ENCODE data around the gene VPS35L. TPM values are rescaled to one million over a fixed set of nuclear protein-coding genes. Genes with fewer than 3 reads are reported as not detected.

The VPS35L gene
- total RNA-seq, 2 donors from 2014 or later, result 31.3 to 34.3 TPM

DNA sequence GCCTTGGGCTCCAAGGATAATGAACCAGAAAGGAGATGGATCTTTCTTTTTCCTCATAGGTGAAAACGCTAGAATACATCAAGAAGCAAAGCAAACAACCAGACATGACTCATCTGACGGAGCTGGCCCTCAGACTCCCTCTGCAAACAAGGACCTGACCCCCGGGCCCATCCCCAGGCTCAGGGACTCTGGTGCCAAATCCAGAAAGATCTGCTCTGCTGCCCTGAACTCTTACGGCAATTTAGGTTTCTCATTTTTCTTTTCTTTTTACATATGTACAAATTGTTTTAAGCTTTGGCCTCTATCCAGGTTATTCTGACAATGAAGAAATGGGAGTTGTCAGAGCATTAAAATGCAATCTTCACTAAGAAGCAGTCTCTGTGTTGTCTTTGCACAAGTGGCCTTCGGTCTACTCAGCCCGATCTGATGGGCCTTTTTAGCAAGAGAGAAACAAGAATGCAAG is 144.8 kb downstream of the VPS35L start:
- intact Hi-C loops (cut with DNase I), result loop anchor here in 1 of 2 donors (5.0 kb wide), 1 partner anchor 182 kb away; the partner anchor contains the start of gene GPRC5B
- ATAC-seq (peak in 1 of 2 donors; percentile 15), DNase-seq (no peak)

DNA sequence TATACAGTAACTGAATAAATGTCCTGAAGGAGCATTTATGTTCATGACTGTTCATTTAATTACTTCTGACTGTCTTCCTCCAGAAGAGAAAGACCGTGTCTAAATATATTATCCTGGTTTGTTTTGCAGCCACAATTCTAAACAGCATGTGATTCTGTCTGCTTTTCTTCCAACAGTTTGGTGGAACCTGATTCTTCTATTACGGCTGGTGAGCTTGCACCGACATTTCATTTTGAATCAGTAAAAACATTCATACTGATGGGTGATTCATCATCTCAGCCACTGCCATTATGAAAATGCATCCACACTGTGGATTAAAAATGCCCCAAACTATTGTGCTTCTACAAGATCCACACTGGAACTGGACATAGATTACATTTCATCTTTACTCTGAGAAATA is 145.6 kb downstream of the VPS35L start:
- no peak for ATAC-seq
- intact Hi-C loops (cut with DNase I), result loop anchor here in 1 of 2 donors (5.0 kb wide), 1 partner anchor 181 kb away; the partner anchor contains the start of gene GPRC5B
- no peak for DNase-seq

DNA sequence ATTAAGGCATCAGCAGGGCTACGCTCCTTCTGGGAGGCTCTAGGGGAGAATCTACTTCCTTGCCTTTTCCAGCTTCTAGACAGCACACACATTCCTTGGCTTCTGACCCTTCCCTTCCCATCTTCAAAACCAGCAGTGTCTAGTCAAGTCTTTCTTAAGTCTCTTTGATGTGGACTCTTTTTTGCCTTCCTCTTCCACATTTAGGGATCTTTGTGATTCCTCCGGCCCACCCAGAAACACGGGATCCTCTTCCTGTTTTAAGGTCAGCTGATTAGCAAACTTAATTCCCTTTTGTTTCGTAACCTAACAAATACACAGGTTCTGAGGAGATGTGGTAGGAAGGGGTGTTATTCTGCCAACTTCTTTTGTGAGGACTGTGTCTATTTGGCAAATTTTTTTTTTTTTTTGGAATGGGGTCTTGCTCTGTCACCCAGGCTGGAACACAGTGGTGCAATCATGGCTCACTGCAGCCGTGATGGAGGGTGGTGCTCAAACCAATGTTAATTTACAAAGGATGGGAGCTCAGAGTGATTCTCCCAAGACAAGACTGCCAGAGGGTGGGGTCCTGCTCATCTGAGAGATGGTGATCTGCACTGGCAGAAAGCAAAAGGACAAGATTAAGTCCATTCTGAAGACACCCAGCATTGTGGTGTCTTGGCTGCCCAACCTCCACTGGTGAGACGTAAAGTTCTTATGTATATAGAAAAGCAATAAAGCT is 147.8 kb downstream of the VPS35L start:
- no peak for DNase-seq
- intact Hi-C loops (cut with DNase I), result loop anchor here in 1 of 2 donors (5.0 kb wide), 1 partner anchor 179 kb away; the partner anchor contains the start of gene GPRC5B
- ATAC-seq, result no peak

DNA sequence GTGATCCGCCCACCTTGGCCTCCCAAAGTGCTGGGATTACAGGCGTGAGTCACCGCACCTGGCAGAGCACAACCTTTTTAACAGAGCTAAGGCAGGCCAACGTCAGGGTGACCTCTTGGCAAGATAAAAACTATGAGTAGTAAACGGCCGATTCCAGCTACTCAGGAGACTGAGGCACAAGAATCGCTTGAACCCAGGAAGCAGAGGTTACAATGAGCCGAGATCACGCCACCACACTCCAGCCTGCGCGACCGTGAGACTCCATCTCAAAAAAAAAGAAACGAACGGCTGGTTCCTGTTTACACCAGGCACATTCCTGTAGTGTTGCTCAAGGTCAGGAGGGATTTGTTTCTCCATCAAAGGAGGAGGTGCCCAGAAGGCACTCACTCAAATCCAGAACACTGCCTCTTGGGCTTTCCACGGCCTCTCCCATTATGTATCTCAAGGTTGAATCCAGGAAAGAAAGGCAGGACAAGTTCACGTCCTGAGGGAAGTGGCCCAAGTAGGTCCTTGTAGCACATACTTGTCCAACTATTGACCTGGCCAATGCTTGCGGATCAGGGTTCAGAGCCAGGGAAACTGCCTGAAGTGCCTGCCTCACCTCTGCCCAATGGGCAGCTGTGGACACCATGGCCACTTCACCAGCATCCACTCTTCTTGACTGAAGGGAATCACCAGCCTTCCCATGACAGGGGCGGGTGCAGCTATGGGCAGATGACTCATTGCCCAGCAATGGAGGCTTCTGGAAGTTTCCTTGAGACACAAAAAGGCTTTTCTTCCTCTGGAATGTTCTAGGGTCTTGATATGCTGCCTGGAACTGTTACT is 149.0 kb downstream of the VPS35L start:
- intact Hi-C loops (cut with DNase I), result loop anchor here in 1 of 2 donors (5.0 kb wide), 1 partner anchor 178 kb away; the partner anchor contains the start of gene GPRC5B
- DNase-seq (no peak), ATAC-seq (peak in 1 of 2 donors; percentile 62)

DNA sequence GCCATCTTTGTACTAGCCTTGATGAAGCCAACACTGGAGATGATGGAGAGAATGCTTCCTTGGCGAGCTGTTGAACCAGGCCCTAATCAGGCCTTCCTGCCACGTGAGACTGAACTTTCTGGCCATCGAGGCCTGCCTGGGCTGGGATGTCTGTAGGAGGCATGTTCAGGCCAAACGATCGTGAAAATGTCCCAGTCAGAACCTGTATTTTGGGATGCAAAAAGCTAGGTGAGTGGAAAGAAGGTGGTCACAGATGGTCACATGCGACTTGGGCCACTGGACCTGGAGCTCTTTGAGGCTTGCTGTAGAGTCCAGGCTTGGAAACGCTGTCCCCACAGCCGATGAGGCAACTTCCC is 149.6 kb downstream of the VPS35L start:
- DNase-seq (no peak), ATAC-seq (no peak)
- intact Hi-C loops (cut with DNase I), result no loop called here

DNA sequence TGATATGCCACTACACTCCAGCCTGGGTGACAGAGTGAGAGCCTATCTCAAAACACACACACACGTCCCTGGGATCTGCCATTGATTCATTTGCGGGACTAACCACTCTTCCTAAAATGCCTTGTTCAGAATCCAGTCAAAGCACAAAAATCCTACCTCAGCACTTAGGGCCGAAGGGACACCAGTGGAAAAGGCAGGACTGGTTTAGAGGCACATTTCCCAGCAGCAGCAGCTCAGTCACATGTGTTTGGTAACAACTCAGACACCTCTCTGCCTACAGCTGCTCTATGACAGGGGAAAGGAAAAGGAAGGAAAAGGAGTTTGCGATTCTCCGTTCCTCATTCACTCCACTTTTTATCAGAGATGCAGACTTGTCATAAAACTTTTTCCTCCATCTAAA is 150.3 kb downstream of the VPS35L start:
- intact Hi-C loops (cut with DNase I), result no loop called here
- DNase-seq, result no peak

DNA sequence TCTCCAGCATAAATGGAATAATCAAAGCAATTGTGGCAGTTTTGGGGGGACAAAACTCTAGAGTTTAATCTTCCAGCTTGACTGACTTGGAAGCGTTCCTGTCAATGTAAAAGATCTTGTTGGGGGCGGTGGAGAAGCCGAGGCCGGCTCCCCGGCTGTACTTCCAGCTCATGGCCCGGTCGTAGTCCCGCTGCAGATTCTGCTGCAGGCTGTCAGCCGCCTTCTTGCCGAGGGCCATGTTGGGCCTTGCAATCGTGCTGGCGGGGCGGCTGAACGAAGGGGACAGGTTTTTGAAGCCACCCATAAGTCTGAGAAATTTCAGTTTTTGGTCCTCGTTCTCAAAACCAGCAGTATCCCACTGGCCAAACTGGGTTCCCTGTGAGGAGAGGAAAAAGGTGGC is 151.3 kb downstream of the VPS35L start:
- ATAC-seq (no peak), DNase-seq (no peak)
- intact Hi-C loops (cut with DNase I), result no loop called here

More for the DNA sequence above, 150.3 kb downstream of the VPS35L start:
- no peak for ATAC-seq

DNA sequence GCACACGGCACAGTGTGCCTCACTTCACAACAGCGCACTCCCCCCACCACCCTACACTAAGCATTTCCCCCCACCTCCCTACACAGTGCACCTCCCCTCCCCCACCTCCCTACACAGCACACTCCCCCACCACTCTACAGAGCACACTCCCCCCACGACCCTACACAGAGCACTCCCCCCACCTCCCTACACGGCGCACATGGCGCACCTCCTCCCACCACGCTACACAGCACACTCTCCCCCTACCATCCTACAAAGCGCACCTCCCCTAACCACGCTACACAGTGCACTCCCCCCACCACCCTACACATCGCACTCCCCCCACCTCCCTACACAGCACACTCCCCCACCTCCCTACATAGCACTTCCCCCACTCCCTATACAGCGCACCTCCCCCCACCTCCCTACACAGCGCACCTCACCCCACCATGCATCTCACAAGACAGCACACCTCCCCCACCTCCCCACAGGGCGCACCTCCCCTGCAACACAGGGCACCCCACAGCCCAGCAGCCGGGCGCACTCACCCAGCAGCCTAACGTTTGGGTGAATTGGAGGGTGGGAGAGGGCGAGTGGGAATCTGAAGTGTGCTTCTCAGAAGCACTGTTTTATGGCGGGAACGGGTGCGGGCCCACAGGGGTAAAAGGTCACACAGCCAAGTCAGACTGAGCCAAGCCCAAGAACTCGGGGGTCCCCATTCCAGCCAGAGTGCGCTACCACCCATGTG is 152.2 kb downstream of the VPS35L start:
- intact Hi-C loops (cut with DNase I), result no loop called here
- no peak for ATAC-seq
- DNase-seq, result no peak

DNA sequence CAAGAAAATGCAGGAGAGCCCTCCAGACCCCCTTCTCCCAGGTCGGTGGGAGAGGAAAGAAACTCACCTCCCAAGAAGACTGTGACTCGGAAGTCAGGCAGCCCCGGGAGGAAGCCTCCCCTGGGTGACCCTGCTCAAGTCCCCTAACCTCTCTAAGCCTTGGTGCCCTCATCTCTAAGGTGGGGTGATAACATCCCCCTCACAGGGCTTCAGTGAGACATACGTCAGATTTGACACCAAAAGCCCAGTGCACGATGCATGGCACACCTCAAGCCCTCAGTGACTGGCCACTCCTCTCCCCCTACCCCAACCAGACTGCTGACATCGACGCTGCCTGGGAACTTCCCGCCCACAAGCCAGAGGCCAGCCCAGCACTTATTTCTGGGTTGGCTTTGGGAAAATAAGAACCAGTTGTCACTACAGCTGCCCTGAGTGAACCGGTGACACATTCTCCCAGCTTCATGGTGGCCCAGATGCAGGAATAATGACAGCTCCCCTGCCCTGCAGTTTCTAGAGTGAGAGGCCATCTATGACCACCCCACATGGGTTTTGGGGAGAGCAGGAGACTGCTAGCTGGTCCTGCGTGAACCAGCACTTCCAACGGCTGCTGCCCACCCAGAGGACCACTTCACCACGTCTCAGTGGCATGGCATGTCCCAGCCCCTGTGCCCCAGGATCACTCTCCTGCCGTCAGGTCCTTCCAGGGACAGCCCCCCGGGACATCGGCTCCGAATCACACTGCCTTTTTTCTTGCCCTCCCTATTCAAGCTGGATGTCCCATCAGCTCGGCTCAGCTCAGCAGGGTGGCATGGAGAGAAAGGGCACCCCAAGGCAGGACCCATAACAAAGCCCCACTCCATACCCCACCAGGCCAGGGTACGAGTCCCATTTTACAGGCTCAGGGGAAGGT is 153.0 kb downstream of the VPS35L start:
- DNase-seq (no peak), ATAC-seq (no peak)
- intact Hi-C loops (cut with DNase I), result no loop called here

DNA sequence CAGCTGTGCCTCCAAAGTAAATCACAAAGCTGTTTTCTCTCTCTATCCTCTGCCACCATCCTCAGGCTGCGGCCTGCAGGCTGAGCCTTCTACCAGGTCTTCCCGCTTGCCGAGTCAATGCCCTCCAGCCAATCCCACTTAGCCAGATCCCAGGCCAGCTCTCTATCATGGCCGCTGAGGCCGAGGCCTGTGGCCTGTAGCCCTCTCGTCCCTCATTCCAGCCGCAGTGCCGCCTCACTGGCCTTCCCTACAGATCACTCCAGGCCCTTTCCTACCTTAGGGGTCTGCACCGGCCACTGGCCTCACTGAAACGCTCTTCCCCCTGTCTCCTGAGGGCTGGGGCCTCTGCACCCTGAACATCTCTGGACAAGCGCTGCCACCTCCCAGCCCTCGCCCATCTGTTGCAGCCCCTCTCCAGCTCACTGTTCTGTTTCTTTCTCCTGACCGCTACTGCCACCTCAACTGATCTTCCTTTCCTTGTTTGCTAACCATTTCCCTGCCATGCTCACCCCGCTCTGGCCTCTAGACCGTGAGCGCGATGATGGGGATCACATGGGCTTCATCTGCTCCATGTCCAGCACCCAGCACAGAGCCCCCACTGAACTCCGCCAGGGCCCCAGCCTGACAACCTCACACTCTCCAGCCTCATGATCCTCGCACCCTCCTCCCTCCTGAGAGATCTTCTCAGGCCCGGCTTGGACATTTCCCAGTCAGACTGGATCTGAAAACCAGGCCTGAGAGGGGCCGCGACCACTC is 154.1 kb downstream of the VPS35L start:
- ATAC-seq (no peak), DNase-seq (no peak)
- intact Hi-C loops (cut with DNase I), result loop anchor here in 1 of 2 donors (10.0 kb wide), 1 partner anchor 175 kb away; the partner anchor contains the start of gene GPRC5B

DNA sequence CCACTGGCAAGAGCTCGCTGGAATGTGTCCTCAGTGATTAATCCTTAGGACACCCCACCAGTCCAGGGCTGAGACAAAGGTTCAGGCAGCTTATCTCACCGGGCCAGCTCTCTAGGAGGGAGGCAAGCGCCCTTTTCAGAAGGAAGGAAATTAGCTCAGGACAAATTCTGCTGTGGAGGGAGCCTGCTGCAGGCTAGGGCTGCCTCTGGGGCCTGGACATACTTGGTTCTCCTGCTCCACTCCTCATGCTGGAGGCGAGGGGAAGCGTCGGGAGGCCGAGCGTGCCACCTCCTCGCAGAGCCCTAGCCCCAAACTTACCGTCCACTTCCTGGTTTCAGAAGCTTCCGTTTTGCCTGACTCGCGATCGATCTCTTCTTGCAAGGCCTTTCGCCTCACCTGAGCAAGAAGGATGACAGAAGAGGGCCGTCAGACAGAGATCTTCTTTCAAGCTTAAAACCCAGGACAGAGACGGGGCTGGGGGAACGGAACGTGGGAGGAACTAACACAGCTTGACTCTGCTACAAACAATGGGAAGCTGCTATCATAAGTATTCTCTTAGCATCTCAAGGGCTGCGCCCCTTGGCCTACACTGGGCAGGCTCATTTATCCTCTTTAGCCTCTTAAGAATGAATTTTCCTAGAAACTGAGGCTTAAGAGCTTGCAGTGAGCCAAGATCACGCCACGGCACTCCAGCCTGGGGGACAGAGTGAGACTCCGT is 154.8 kb downstream of the VPS35L start:
- peak; percentile 25 to 36 for ATAC-seq
- intact Hi-C loops (cut with DNase I), result loop anchor here in 1 of 2 donors (10.0 kb wide), 1 partner anchor 174 kb away; the partner anchor contains the start of gene GPRC5B
- no peak for DNase-seq

DNA sequence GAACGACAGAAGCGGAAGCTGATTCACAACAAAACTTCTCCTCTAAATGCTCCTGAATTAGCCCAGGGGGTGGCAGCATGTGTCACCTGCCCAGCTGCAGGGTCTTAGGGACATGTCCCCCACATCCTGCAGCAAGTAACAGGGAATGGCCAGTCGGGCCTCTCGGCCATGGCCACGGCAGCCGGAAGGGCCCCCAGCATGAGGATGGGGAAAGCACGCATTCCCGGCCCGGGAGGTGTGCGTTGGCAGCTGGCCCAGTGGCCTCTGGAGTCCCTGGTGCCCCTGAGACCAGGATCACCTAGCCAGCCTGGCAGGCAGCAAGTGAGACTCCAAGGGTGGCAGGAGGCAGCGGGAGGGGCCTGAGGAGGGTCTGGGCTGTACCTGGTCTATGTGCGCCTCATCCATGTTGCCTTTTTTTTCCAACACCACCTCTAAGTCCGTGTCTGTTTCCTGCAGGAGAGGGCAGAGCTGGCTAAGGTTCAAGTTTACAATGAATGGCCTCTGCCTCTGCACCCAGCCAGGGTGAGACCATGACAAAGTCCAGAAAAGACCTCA is 155.6 kb downstream of the VPS35L start:
- intact Hi-C loops (cut with DNase I), result loop anchor here in 1 of 2 donors (10.0 kb wide), 1 partner anchor 174 kb away; the partner anchor contains the start of gene GPRC5B
- ATAC-seq, result no peak
- DNase-seq, result no peak

DNA sequence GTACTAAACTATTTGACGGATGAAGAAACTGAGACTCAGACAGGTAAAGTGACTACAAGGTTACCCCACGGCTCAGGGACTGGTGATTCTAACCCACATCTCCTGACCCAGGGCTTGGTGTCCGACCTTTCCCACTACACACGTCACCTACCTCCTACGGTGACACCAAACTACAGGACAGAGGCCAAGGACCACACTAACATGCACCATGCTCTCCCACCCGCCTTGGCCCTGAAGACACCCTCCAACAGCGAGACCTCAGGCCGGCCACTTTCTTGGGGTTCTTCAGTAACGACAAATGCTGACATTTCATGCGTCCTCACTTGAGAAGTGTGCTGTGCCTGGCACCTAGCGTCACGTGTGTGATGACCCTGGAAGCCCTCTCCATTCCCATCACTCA is 156.1 kb downstream of the VPS35L start:
- ATAC-seq (no peak), DNase-seq (no peak)
- intact Hi-C loops (cut with DNase I), result loop anchor here in 1 of 2 donors (10.0 kb wide), 1 partner anchor 173 kb away; the partner anchor contains the start of gene GPRC5B

DNA sequence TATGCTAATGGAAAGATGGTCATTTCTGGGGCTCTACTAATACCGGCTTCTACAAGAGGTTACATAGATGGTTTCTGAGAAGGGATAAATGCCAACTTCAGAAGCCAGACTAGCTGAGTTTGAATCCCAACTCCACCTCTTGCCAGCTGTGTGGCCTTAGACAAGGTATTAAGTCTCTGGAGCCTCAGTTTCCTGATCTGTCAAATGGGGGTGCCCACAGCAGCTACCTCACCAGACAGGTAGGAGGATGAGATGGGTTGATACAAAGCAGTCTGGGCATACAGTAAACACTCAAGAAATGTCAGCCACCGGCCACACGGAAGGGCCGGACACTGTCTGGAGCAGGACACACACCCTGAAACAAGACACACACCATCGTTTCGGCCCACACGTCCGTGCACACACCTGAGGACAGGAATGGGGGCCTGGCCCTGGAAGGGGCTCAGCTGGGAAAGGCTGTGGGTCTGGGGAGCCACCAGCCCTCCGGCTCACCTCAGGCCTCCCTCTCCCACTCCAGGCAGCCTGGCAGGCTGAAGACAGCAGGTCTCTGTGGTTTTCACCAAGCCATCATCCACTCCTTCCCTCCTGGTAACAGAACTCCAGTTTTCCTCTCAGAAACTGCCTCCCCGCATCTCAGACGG is 157.0 kb downstream of the VPS35L start:
- intact Hi-C loops (cut with DNase I), result loop anchor here in 1 of 2 donors (10.0 kb wide), 1 partner anchor 172 kb away; the partner anchor contains the start of gene GPRC5B
- ATAC-seq (no peak), DNase-seq (no peak)

DNA sequence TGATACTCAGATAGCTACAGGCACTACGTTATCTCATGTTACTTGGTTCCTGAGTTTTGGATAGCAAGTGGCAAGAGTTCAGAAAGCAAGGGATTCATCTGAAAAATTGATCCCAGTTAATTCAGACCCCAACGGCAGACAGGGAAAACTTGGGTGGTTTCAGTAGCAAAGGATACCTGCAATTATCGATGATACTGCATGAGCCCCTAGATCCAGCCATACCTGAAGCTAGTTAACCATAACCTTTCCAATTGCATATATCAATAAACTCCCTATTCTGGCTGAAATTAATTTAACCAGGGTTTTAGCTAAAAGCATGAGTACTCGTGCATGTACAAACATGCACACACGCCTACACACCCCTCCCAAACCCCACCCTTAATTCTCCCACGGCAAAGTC is 158.2 kb downstream of the VPS35L start:
- ATAC-seq, result no peak
- no peak for DNase-seq
- intact Hi-C loops (cut with DNase I), result loop anchor here in 1 of 2 donors (10.0 kb wide), 1 partner anchor 171 kb away; the partner anchor contains the start of gene GPRC5B

DNA sequence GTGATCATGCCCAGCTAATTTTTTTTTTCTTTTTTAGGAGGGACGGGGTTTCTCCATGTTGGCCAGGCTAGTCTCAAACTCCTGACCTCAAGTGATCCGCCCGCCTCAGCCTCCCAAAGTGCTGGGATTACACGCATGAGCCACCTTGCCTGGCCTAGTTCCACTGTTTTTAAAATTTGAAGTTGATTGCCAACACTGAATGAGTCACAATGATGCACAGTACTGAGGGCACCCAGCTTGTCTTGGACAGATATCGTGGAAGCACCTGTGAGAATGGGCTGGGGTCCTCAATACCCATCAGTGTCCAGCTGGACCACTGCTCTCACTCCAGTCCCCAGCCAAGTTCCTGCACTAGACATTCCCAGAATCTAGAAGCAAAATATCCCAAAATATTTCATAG is 160.1 kb downstream of the VPS35L start:
- intact Hi-C loops (cut with DNase I), result loop anchor here in 1 of 2 donors (10.0 kb wide), 1 partner anchor 169 kb away; the partner anchor contains the start of gene GPRC5B
- ATAC-seq (no peak), DNase-seq (no peak)

All from left cardiac atrium (tissue), 4 donors.